PC-3 (cell line): ENCODE data around the gene CEP112.

Experiments used
- CTCF ChIP-seq: fragments of 300-600 bp; sonication (generic); conservative IDR thresholded peaks from 2 replicates; pipeline ENCODE4 v1.5.1; 2017; ENCODE audit warnings: antibody characterized with exemption, low read depth, mild to moderate bottlenecking, low read length
- EZH2 ChIP-seq: fragments of 300-600 bp; sonication (generic); IDR thresholded peaks from one replicate; pipeline ENCODE4 v1.6.1; 2017; ENCODE audit warnings: antibody characterized with exemption, mild to moderate bottlenecking, low read length; ENCODE audit not compliant: unreplicated experiment
- EZH2phosphoT487 ChIP-seq: fragments of 300-600 bp; sonication (generic); IDR thresholded peaks from 2 replicates; pipeline ENCODE4 v1.6.1; 2018; ENCODE audit warnings: mild to moderate bottlenecking, antibody characterized with exemption, low read length, borderline replicate concordance

- TF ChIP-seq CTCF (no peak), EZH2phosphoT487 (no peak), EZH2 (no peak)
Measured at GRCh38 chr17:66000216-66000615, 191.7 kb downstream of the CEP112 start.
